C4-2B (cell line): ENCODE measurements around the gene TMEM132D.

Experiments
- CTCF ChIP-seq: fragments of 450-650 bp; conservative IDR thresholded peaks from 2 replicates; pipeline ENCODE4 v1.5.1; 2017; ENCODE audit warnings: mild to moderate bottlenecking
- ZFX ChIP-seq: fragments of 450-650 bp; IDR thresholded peaks from 2 replicates; pipeline ENCODE4 v1.6.1; 2017

GRCh38 chr12:129675947-129676346 is 227.9 kb downstream of the TMEM132D start:
- TF ChIP-seq CTCF = no peak
- TF ChIP-seq ZFX = no peak
